ENCODE data around the gene PIK3C2A.
"Not testable (repeated sequence)": the region's sequence is repeated elsewhere in the genome, so short reads cannot be mapped to it uniquely, and the experiment has no call there.

PIK3C2A gene

GRCh38 chr11:17207317-17208256 lies at the start of gene PIK3C2A:
TSS of gene PIK3C2A (minus strand) at chr11:17207986. CDS start at chr11:17169741, 38,245 bp downstream.
- DNase-seq (ENCODE audit: low spot score): peak; percentile 95
- peak within 1 kb of the TSS; percentile 88 to 95 for H3K27ac ChIP-seq
- peak within 1 kb of the TSS; percentile 80 for H3K4me3 ChIP-seq
- TF ChIP-seq CTCF (IDR thresholded peaks at IDR 0.05): no peak

- no peak for DNase-seq (ENCODE audit: low spot score)
- no peak overlapping the region for H3K27ac ChIP-seq
- no peak for TF ChIP-seq CTCF (IDR thresholded peaks at IDR 0.05)
Measured at GRCh38 chr11:17257196-17257595, 49.4 kb upstream of the PIK3C2A start.

DNA sequence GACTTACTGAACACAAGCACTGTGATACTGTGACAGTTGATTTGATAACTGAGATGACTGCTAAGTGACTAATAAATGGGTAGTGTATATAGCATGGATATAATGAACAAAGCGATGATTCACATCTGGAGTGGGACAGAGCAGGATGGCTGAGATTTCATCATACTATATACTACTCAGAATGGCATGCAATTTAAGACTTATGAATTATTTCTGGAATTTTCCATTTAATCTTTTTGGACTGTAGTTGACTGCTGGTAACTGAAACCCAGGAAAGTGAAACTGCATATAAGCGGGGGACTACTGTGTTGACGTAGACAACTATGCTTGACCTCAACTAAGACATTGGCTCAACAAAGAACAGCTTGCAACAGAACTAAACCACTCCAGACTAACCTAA lies 48.7 kb upstream of the PIK3C2A start:
- DNase-seq (ENCODE audit: low spot score): no peak
- no peak overlapping the region for H3K4me3 ChIP-seq
- no peak for TF ChIP-seq CTCF (IDR thresholded peaks at IDR 0.05)
- no peak overlapping the region for H3K27ac ChIP-seq

More at GRCh38 chr11:17257196-17257595, 49.4 kb upstream of the PIK3C2A start:
- H3K4me3 ChIP-seq: no peak overlapping the region

DNA sequence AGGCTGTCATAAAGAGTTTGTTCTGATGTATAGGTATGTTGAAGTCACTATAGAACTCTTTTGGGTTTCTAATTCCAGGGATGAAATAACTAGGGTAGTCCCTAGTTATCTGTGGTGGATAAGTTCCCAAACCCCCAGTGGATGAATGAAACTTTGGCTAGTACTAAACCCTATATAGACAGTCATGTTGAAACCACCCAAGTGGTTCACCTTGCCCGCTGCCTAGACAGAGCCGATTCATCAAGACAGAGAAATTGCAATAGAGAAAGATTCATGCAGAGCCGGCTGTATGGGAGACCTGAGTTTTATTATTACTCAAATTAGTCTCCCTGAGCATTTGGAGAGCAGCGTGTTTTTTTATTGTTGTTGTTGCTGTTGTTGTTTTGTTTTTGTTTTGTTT lies 44.9 kb upstream of the PIK3C2A start:
- Histone ChIP-seq H3K4me3 (no peak overlapping the region), H3K27ac (no peak overlapping the region)
- DNase-seq (ENCODE audit: low spot score): no peak
- no peak for TF ChIP-seq CTCF (IDR thresholded peaks at IDR 0.05)

DNA sequence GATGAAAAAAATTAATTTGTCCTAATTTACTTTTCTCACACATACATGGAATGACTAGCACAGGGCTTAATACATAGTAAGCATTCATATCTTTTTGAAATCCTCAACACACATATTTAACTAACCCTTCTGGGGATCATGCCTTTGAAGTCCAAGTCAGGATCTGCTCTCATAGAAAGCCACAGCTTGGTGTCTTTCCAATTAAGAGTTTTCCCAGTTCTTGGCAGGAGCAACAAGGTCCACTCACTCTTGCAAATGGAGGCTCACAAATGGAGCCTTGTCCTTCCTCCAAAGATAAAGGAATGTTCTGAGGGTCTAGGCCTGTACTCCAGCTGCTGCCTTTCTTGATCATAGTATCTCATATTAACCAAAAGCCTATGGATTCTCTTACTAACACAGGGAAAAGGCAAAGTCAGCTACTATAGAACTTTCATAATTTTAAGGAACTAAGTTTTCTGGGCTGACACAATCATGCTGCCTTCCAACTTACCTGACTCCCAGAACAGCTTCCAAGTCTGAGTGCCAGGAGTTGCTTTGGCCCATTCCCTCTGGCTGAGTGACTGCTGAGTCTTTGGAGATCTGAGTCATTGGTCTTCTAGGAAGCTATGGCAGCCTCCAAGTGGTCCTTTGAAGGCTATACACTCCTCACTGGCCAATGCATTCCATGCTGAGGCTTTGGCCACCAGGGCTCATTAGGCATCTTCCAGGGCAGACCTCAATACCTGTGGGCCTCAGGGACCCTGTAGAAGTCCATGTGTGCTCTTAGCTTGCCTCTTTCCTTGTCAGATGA lies 43.0 kb upstream of the PIK3C2A start:
- DNase-seq (ENCODE audit: low spot score): no peak
- H3K27ac ChIP-seq: no peak overlapping the region
- TF ChIP-seq CTCF (IDR thresholded peaks at IDR 0.05): no peak
- H3K4me3 ChIP-seq: no peak overlapping the region

- no peak overlapping the region for H3K27ac ChIP-seq
- no peak for TF ChIP-seq CTCF (IDR thresholded peaks at IDR 0.05)
Measured at GRCh38 chr11:17244046-17244445, 36.3 kb upstream of the PIK3C2A start.

DNA sequence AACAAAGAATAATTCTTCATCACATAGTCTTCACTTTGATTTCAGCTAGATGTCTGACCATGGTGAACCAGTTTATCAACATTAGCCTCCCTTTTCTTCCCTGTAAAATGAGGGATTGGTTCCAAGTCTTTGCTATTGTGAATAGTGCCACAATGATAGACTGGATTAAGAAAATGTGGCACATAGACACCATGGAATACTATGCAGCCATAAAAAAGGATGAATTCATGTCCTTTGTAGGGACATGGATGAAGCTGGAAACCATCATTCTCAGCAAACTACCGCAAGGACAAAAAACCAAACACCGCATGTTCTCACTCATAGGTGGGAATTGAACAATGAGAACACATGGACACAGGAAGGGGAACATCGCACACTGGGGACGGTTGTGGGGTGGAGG lies 35.2 kb upstream of the PIK3C2A start:
- not testable (repeated sequence) for H3K4me3 ChIP-seq; DNase-seq (ENCODE audit: low spot score); H3K27ac ChIP-seq

More at GRCh38 chr11:17244046-17244445, 36.3 kb upstream of the PIK3C2A start:
- no peak for DNase-seq (ENCODE audit: low spot score)
- no peak overlapping the region for H3K4me3 ChIP-seq

Measured in coronary artery (tissue), 2 donors.